Measurements from ENCODE around the gene METRNL.

GRCh38 chr17:83093506-83093905 lies 14.1 kb downstream of the METRNL start:
- TF ChIP-seq LEF1 (IDR thresholded peaks at IDR 0.05; ENCODE audit: borderline replicate concordance) (no peak), FOXK2 (IDR thresholded peaks at IDR 0.05) (no peak), SUZ12 (IDR thresholded peaks at IDR 0.05) (no peak), ELF4 (IDR thresholded peaks at IDR 0.05) (no peak), FOXM1 (IDR thresholded peaks at IDR 0.05; ENCODE audit: borderline replicate concordance) (no peak), PKNOX1 (IDR thresholded peaks at IDR 0.05) (no peak), ARNT (IDR thresholded peaks at IDR 0.05) (no peak), ZNF384 (IDR thresholded peaks at IDR 0.05) (no peak), TARDBP (IDR thresholded peaks at IDR 0.05) (no peak), BHLHE40 (IDR thresholded peaks at IDR 0.05; ENCODE audit: borderline replicate concordance) (no peak), L3MBTL2 (conservative IDR thresholded peaks at IDR 0.05) (no peak), SP1 (IDR thresholded peaks at IDR 0.05) (no peak)
